ENCODE measurements around the gene FARSA. TPM values are rescaled to one million over a fixed set of nuclear protein-coding genes. Genes with fewer than 3 reads are reported as not detected.

Gene FARSA
- polyA plus RNA-seq, 12 donors, result 25.7 to 45.4 (median 34.4) TPM; not detected in 1

Other genes starting within 250 kb of the FARSA start
- under 1 TPM in 2 of 12 donors, not detected in 10; 0.46 to 0.98 TPM for gene GNG14, start 245.7 kb downstream of the FARSA start, polyA plus RNA-seq (ENCODE audit: insufficient read length in 12 of 12)
- gene FBXW9, start 237.1 kb downstream of the FARSA start, polyA plus RNA-seq (ENCODE audit: insufficient read length in 12 of 12), result 1 to 10 TPM in 11 of 12 donors, not detected in 1; 2.4 to 6.3 (median 3.5) TPM
- 10 to 100 TPM in 11 of 12 donors, not detected in 1; 37.4 to 93.0 (median 51.3) TPM for gene TNPO2, start 209.8 kb downstream of the FARSA start, polyA plus RNA-seq (ENCODE audit: insufficient read length in 12 of 12)
- 100 to 1,000 TPM in 11 of 12 donors, not detected in 1; 130 to 438 (median 158) TPM for gene TRIR, start 199.0 kb downstream of the FARSA start, polyA plus RNA-seq (ENCODE audit: insufficient read length in 12 of 12)
- gene GET3, start 196.2 kb downstream of the FARSA start, polyA plus RNA-seq (ENCODE audit: insufficient read length in 12 of 12), result 10 to 100 TPM in 11 of 12 donors, not detected in 1; 36.1 to 51.0 (median 40.6) TPM
- under 1 TPM in 4 of 12 donors, not detected in 8; 0.08 to 0.14 (median 0.11) TPM for gene BEST2, start 181.9 kb downstream of the FARSA start, polyA plus RNA-seq (ENCODE audit: insufficient read length in 12 of 12)
- 10 to 100 TPM in 11 of 12 donors, not detected in 1; 12.4 to 78.3 (median 24.2) TPM for gene HOOK2, start 158.2 kb downstream of the FARSA start, polyA plus RNA-seq (ENCODE audit: insufficient read length in 12 of 12)
- gene JUNB, start 142.2 kb downstream of the FARSA start, polyA plus RNA-seq (ENCODE audit: insufficient read length in 12 of 12), result 100 to 1,000 TPM in 2 of 12 donors, 10 to 100 TPM in 9, not detected in 1; 18.0 to 187 (median 38.3) TPM
- 100 to 1,000 TPM in 11 of 12 donors, not detected in 1; 124 to 185 (median 148) TPM for gene PRDX2, start 131.9 kb downstream of the FARSA start, polyA plus RNA-seq (ENCODE audit: insufficient read length in 12 of 12)
- 1 to 10 TPM in 10 of 12 donors, not detected in 2; 1.4 to 7.1 (median 4.2) TPM for gene THSD8, start 131.6 kb downstream of the FARSA start, polyA plus RNA-seq (ENCODE audit: insufficient read length in 12 of 12)
- gene RNASEH2A, start 127.1 kb downstream of the FARSA start, polyA plus RNA-seq (ENCODE audit: insufficient read length in 12 of 12), result 10 to 100 TPM in 10 of 12 donors, not detected in 2; 13.3 to 25.6 (median 17.6) TPM
- gene RTBDN, start 99.1 kb downstream of the FARSA start, polyA plus RNA-seq (ENCODE audit: insufficient read length in 12 of 12), result under 1 TPM in 1 of 12 donors, not detected in 11; 0.16 TPM
- gene MAST1, start 95.2 kb downstream of the FARSA start, polyA plus RNA-seq (ENCODE audit: insufficient read length in 12 of 12), result 10 to 100 TPM in 1 of 12 donors, under 1 TPM in 10, not detected in 1; 0.16 to 12.0 (median 0.62) TPM
- 10 to 100 TPM in 4 of 12 donors, 1 to 10 TPM in 7, not detected in 1; 6.4 to 18.1 (median 8.6) TPM for gene DNASE2, start 52.3 kb downstream of the FARSA start, polyA plus RNA-seq (ENCODE audit: insufficient read length in 12 of 12)
- gene KLF1, start 46.5 kb downstream of the FARSA start, polyA plus RNA-seq (ENCODE audit: insufficient read length in 12 of 12), result 1 to 10 TPM in 1 of 12 donors, under 1 TPM in 9, not detected in 2; 0.15 to 2.8 (median 0.43) TPM
- 10 to 100 TPM in 11 of 12 donors, not detected in 1; 15.0 to 33.8 (median 25.4) TPM for gene GCDH, start 42.6 kb downstream of the FARSA start, polyA plus RNA-seq (ENCODE audit: insufficient read length in 12 of 12)
- gene SYCE2, start 14.4 kb downstream of the FARSA start, polyA plus RNA-seq (ENCODE audit: insufficient read length in 12 of 12), result 1 to 10 TPM in 10 of 12 donors, not detected in 2; 2.1 to 4.5 (median 3.2) TPM
- 100 to 1,000 TPM; 312 to 584 (median 398) TPM for gene CALR, start 4.9 kb upstream of the FARSA start, polyA plus RNA-seq (ENCODE audit: insufficient read length in 12 of 12)
- gene RAD23A, start 12.2 kb upstream of the FARSA start, polyA plus RNA-seq (ENCODE audit: insufficient read length in 12 of 12), result 100 to 1,000 TPM in 9 of 12 donors, 10 to 100 TPM in 3; 80.3 to 659 (median 114) TPM
- 10 to 100 TPM in 11 of 12 donors, not detected in 1; 31.9 to 47.7 (median 36.5) TPM for gene GADD45GIP1, start 23.5 kb upstream of the FARSA start, polyA plus RNA-seq (ENCODE audit: insufficient read length in 12 of 12)
- under 1 TPM in 6 of 12 donors, not detected in 6; 0.12 to 0.23 (median 0.16) TPM for gene DAND5, start 35.9 kb upstream of the FARSA start, polyA plus RNA-seq (ENCODE audit: insufficient read length in 12 of 12)
- gene NFIX, start 61.8 kb upstream of the FARSA start, polyA plus RNA-seq (ENCODE audit: insufficient read length in 12 of 12), result 100 to 1,000 TPM in 8 of 12 donors, 10 to 100 TPM in 4; 73.2 to 280 (median 105) TPM
- 1 to 10 TPM in 11 of 12 donors, not detected in 1; 2.5 to 10.0 (median 3.6) TPM for gene LYL1, start 169.1 kb upstream of the FARSA start, polyA plus RNA-seq (ENCODE audit: insufficient read length in 12 of 12)
- 10 to 100 TPM in 11 of 12 donors, not detected in 1; 21.0 to 41.7 (median 23.9) TPM for gene TRMT1, start 183.0 kb upstream of the FARSA start, polyA plus RNA-seq (ENCODE audit: insufficient read length in 12 of 12)
- gene NACC1, start 184.6 kb upstream of the FARSA start, polyA plus RNA-seq (ENCODE audit: insufficient read length in 12 of 12), result 10 to 100 TPM in 11 of 12 donors, not detected in 1; 11.7 to 37.6 (median 16.0) TPM
- gene STX10, start 216.7 kb upstream of the FARSA start, polyA plus RNA-seq (ENCODE audit: insufficient read length in 12 of 12), result 10 to 100 TPM in 11 of 12 donors, not detected in 1; 26.2 to 59.3 (median 31.5) TPM
- gene IER2, start 216.7 kb upstream of the FARSA start, polyA plus RNA-seq (ENCODE audit: insufficient read length in 12 of 12), result 100 to 1,000 TPM in 3 of 12 donors, 10 to 100 TPM in 8, not detected in 1; 36.9 to 203 (median 55.6) TPM

All from muscle of arm (tissue), 12 donors.